ENCODE measurements around the gene ADNP.
A peak's percentile ranks its signal among the peaks of the same experiment; 100 is the strongest.

The ADNP gene

DNA sequence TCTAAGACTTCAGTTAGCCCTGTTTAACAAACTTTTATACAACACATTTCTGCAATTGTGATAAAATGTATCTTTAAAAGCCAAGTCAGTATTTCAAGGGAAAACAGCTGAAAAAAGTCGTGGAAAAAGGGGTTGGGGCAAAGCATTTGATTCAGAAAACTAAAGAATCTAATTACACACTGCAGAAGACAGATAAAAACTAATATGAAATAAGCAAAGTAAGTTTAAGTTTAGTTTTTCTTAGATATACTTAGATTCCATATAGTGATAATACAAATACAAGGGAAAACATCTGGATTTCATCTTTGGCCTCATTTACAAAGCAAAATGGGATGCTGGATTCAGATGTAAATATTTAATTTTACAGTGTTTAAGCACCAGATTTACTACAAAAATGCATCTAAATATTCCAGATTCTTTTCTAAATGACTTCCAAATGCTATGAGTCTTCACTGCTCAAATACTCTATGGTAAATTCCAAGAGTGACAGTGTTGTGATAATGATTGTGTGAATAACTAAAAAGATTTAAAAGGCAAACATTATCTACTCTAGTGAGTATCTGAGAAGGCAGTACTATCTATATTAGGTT lies 1.5 kb upstream of the ADNP start:
- no peak for DNase-seq (ENCODE audit: low read depth, low spot score)

GRCh38 chr20:50932016-50932485 lies 814 bp upstream of the ADNP start:
- DNase-seq (ENCODE audit: low read depth, low spot score), result no peak

GRCh38 chr20:50930976-50931305 lies 296 bp downstream of the ADNP start:
- no peak for DNase-seq (ENCODE audit: low read depth, low spot score)

GRCh38 chr20:50930139-50930975 lies 880 bp downstream of the ADNP start:
- no peak for DNase-seq (ENCODE audit: low read depth, low spot score)

GRCh38 chr20:50929299-50930138 lies 1.7 kb downstream of the ADNP start:
- DNase-seq (ENCODE audit: low read depth, low spot score), result peak; percentile 81

DNA sequence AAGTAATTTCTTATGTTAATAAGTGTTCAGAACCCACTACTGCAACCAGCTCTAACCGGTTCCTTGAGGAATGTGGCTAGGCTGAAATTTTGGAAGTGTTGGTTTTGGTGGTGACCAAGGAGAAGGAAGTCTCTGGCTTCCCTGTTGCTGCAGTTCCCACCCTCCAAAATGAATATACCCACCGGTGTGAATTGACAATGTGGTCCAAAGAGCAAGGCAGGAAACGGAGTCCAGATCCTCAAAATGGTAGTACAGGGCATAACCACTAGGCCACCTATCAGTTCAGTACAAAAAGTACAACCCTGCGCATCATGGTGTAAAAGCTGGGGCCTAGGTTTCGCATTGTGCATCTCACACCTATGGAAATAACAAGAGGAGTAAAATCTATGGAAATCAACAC lies 2.8 kb downstream of the ADNP start:
- no peak for DNase-seq (ENCODE audit: low read depth, low spot score)

- no peak for DNase-seq (ENCODE audit: low read depth, low spot score)
Observed at GRCh38 chr20:50926530-50926929, 4.7 kb downstream of the ADNP start.

DNA sequence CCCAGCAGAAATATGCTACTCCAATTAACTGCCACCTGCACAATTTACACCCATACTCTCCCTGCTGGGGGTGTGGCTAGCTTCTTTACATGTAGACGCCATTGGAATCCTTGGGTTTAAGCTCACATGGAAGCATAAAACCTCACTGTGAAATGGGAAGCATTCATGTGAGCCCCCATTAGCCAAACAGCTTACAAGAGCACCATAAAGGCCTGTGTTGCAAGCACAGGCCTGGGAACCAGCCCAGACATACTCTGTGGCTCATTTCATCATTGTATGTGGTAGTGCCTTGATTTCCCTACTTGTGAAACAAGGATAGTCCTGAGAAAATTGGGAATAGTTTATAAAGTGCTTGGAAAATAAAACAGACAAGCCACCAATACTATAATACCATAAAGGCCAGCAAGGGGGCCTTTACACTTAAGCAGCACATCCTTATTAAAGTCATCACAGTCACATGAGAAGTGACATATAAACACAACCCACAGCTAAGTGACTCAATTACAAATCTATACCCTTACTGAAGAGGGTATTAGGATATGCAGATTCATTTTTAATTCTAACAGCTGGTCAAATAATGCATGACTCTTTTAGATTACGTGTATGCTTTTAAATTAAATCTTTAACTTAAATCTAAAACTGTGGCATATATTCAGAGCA lies 6.8 kb downstream of the ADNP start:
- DNase-seq (ENCODE audit: low read depth, low spot score), result no peak

DNA sequence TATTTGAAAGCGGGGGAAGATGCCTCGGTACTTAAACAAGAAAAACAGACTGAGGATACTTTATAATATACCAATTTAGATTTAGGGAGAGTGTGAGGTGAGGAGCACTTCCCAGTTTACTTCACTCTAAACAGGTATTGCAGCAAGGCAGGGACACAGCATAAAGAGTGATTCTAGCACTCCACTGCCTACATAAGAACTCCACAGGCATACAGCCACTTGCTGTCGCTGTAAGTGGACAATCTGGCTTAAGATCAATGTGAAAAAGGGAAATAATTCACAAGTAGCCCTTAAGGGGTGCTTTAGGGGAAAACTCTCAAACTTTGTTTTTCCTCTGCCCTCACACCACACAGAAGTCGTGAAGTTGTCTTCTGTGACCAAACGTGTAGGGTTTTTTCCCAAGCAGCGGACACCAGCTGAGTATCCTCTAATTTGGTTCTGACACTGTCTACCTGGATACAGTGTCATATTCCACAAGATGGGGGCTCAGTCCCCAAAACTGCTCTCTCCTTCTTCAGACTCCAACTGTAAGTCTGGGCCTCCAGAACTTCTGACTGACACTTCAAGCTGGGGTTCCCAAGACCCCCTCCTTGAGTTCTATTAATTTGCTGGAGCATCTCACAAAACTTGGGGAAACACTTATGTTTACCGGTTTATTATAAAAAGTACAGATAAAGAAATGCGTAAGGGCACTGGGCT lies 9.3 kb downstream of the ADNP start:
- DNase-seq (ENCODE audit: low read depth, low spot score), result no peak

DNA sequence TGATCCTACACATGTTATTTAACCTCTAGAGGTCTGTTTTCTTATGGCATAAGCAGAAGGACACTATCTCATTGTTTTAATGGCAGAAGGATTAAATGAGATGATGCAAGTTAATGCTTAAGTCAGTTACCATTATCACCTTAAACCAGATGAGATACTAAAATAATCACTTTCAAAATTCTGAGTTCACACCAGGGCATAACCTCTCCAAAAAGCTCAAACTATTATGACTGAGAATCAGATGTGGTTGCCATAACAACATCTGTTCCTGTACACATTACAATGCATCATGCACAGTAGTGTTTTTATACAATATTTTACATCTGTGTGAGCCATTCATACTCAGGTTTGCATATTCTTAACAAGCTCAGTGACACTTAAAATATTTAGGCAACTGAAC lies 10.2 kb downstream of the ADNP start:
- DNase-seq (ENCODE audit: low read depth, low spot score), result no peak

GRCh38 chr20:50919567-50919966 lies 11.7 kb downstream of the ADNP start:
- DNase-seq (ENCODE audit: low read depth, low spot score), result no peak

- no peak for DNase-seq (ENCODE audit: low read depth, low spot score)
Observed at GRCh38 chr20:50918403-50918802, 12.8 kb downstream of the ADNP start.

- no peak for DNase-seq (ENCODE audit: low read depth, low spot score)
Observed at GRCh38 chr20:50916934-50917333, 14.3 kb downstream of the ADNP start.

DNA sequence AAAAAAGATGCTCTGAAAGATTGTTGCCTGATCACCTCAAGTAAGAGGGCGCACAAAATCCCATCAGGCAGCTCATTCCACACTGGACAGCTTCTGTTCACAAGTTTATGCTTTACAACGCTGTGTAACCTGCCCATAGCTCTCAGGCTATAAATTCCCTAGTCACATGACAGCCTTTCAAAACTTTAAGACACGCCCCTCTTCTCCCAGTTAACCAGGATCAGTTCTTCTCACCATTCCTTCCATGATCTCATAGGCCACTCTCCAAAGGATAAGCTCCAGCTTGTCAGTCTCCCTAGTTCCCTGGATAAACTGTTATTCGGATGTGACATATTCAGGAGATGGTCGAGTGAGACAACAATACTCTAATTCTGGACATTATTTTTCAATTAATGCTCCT lies 15.0 kb downstream of the ADNP start:
- no peak for DNase-seq (ENCODE audit: low read depth, low spot score)

- no peak for DNase-seq (ENCODE audit: low read depth, low spot score)
Observed at GRCh38 chr20:50915424-50915823, 15.8 kb downstream of the ADNP start.

- DNase-seq (ENCODE audit: low read depth, low spot score), result no peak
Observed at GRCh38 chr20:50913690-50914375, 17.4 kb downstream of the ADNP start.

- no peak for DNase-seq (ENCODE audit: low read depth, low spot score)
Observed at GRCh38 chr20:50911716-50912115, 19.5 kb downstream of the ADNP start.

DNA sequence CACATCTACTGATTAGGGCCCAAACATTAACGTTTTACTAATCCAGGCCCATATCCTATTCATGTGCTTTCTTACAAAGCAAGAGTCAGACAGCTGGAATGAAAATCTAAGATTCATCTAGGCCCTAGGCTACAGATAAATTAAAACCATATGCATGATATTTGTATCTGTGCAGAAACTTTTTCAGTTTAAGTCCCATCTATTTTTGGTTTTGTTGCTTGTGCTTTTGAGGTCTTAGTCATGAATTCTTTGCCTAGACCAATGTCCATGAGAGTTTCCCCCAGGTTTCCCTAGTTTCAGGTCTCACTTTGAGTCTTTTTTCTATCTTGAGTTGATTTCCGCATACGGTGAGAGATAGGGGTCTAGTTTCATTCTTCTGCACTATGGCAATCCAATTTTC lies 20.2 kb downstream of the ADNP start:
- DNase-seq (ENCODE audit: low read depth, low spot score), result no peak

DNA sequence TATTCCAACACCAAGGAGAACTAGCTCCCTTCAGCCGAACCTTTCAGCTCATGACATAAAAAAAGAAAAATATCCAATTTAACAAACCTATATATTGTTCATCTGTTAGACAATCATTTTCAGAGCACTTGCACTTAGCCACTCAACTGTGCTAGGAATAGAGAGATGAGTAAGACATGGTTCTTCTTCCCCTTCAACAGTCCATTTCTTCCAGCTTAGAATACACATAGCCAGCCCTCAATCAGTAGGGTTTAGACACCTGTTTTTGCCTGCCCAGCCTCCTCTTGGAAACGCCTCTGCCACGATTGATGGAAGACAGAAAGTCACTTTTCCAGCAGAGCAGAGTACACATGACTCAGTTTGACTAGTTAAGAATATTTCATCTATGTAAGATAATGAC lies 21.8 kb downstream of the ADNP start:
- DNase-seq (ENCODE audit: low read depth, low spot score), result no peak

DNA sequence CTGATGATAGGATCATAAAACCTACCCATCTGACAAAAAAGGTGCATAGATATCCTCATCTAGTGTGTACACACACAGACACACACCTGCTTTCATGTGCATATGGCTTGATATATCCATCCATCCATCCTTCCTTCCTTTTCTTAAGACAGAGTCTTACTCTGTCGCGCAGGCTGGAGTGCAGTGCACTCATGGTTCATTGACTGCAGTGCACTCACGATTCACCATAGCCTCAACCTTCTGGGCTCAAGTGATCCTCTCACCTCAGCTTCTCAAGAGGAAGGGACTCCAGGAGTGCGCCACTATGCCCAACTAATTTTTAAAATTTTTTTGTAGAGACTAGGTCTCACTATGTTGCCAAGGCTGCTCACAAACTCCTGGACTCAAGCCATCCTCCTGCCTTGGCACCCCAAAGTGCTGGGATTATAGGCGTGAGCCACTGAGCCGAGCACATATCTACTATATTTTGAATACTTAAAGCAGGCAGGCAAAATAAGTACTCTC lies 27.1 kb downstream of the ADNP start:
- DNase-seq (ENCODE audit: low read depth, low spot score), result no peak
